Activated CD8-positive, alpha-beta memory T cell treated with anti-CD3 and anti-CD28 coated beads, Interleukin-2, amount 50 U/mL, for 4 hours (primary cell): ENCODE results near the gene GNB1.
A peak's percentile ranks its signal among the peaks of the same experiment; 100 is the strongest.
"Not testable (repeated sequence)": the region's sequence is repeated elsewhere in the genome, so short reads cannot be mapped to it uniquely, and the experiment has no call there.

Source experiments
- DNase-seq: peaks from one replicate; pipeline ENCODE4 v3.0.0-alpha.2; 2020

GNB1 gene

GRCh38 chr1:1890506-1891348 is at the start of gene GNB1:
GNB1 (minus strand) TSS chr1:1891087; CDS start chr1:1825453, 65,634 bp downstream.
- peak; percentile 86 for DNase-seq

DNA sequence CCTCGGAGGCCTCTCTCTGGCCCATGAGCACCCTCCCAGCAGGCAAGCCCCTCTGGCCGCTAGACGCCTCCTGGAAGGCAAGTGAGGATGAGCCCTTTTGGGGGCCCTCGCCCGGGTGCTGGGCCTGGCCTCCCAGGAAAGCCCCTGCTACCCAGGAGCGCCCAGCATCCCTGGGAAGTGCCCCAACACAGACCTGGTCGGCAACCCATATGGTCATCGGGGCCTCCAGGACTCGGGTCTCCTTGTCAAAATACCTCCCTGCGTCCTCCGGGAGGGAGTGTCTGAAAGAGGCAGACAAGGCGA is 49.2 kb upstream of the GNB1 start:
- DNase-seq = no peak

DNA sequence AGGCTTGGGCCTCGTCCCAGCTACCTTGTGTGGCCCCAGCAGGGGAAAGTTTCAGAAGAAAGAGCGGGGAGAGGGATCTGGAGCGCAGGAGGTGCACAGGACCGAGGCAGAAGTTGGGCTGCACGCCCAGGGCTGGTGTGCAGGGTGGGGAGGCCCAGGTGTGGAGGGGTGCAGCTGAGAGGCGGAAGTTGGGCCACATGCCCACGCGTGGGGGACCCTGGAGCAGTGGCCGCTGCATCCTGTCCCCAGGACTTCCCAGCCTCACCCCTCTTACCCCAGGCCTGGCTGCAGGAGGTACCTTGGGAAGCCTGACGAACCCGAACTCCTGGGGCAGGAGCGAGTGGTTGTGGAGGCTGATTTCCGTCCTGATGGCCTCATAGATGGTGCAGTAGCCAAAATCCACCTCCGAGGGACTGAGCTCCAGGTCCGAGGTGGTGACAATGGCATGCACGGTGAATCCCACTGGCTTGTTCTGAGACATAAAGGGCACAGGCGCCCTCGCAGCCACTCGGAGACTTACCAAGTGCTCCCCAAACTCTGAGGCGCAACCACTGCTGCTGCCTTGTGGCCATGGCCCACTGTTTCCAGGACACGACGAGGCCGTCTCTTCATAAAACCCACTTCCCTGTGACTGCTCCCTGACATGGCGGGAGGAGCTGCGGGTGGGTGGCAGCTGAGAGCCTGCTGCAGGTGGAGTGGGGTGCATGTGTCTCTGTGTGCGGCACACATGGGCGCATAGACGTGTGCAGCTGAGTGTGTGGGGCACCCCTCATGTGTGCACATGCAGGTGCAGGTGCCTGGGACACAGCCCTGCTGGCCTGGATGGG is 48.6 kb upstream of the GNB1 start:
- no peak for DNase-seq

GRCh38 chr1:1938613-1939295 is 47.9 kb upstream of the GNB1 start:
- DNase-seq = no peak

GRCh38 chr1:1938276-1938573 is 47.3 kb upstream of the GNB1 start:
- no peak for DNase-seq

DNA sequence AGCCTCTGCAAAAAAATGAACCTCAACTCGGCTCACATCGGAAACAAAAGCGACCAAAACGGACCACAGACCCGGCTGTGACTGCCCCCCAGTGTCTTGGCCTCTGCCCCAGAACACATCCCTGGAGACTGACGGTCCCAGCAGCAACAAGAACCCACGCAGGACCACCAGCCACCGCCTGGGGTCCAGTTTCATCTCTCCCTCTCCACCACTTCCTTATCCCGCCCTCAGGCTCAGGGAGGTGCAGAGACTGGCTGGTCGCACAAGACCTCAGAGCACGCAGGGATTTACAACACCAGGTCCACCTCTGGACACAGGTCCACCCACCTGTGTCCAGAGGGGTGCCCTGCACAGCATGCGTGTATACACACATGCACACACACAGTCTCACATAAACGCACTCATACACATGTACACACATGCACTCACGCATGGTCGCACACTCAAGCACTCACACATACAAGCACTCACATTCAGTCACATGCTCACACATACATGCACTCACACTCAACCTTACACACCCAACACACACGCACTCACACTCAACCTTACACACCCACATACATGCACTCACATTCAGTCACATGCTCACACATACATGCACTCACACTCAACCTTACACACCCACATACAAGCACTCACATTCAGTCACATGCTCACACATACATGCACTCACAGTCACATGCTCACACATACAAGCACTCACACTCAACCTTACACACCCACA is 46.8 kb upstream of the GNB1 start:
- DNase-seq = no peak

GRCh38 chr1:1937061-1937460 is 46.2 kb upstream of the GNB1 start:
- DNase-seq = no peak

GRCh38 chr1:1934848-1935247 is 44.0 kb upstream of the GNB1 start:
- not testable (repeated sequence) for DNase-seq

- DNase-seq = no peak
These were observed 39.0 kb upstream of the GNB1 start for GRCh38 chr1:1929639-1930545.

GRCh38 chr1:1929102-1929638 is 38.3 kb upstream of the GNB1 start:
- no peak for DNase-seq

DNA sequence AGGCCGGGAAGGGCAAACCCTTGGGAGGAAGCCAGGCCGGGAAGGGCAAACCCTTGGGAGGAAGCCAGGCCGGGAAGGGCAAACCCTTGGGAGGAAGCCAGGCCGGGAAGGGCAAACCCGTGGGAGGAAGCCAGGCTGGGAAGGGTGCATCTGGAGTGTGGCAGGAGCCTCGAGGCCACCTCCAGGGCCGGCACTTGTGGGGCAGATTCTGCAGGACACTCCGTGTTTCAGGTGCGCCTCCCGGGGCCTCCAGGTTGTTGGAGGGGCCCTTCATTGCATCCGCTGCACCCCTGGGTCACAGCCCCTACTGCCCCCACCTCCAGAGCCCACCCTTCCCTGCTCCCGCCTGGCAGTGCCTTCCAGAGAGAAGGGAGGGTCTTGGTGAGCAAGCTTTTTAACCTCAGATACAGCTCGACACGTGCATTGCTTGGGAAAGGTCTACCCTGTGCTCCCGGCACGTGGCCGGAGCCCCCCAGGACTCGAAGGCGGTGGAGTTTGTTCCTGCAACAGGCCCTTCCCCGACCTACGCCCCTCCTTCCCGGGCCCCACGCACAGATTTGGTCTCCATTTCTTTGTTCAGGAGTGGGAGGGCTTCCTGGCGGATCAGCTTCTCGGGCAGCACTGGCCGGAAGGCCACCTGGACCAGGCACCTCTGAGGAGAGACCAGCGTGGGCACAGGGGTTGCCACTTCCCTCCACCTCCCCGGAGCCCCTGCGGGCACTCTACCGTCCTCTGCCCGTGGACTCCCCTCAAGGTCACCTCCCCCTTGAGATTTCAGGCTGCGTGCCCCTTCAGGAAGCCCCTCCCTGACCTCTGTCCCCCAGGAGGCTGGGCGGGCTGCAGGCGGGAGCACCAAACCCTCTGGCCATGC is 37.6 kb upstream of the GNB1 start:
- no peak for DNase-seq

GRCh38 chr1:1927751-1928150 is 36.9 kb upstream of the GNB1 start:
- no peak for DNase-seq

DNA sequence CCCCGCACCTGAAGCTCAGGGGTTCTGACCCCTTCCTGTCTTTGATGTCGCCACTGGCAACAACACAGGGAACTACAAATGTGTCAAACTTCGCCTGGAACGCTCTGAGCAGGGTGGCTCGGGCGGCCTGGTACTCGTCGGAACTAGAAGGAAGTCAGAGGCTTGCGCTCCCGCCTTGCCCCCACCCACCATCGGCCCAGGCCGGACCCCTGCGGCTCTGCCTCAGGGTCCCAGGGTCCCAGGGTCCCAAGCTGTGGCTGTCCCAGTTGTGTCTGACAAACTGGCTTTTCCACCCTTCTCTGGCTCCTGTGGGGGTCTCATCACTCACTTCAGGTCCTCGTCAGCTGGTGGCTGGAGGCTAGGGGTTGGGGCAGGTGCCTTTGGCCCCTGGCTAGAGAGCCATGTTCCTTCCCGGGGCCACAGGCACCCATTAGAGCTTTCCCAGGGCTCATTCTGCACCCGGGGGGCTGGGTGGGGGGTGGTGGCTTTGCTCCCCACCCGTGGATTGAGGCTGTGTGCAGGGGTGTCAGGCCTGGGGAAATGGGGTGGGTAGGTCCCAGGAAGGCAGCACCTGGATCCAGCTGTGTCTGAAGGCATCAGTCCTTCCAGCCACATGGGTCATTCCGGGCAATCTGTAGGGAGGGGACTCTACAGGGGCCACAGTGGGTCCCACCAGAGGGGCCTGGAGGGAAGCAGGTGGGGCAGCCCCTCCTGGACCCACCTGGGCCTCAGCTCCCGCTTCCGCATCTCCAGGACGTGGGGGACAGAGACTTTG is 36.2 kb upstream of the GNB1 start:
- DNase-seq = no peak

GRCh38 chr1:1926346-1926811 is 35.5 kb upstream of the GNB1 start:
- no peak for DNase-seq

- DNase-seq = no peak
These were observed 34.8 kb upstream of the GNB1 start for GRCh38 chr1:1925437-1926345.

DNA sequence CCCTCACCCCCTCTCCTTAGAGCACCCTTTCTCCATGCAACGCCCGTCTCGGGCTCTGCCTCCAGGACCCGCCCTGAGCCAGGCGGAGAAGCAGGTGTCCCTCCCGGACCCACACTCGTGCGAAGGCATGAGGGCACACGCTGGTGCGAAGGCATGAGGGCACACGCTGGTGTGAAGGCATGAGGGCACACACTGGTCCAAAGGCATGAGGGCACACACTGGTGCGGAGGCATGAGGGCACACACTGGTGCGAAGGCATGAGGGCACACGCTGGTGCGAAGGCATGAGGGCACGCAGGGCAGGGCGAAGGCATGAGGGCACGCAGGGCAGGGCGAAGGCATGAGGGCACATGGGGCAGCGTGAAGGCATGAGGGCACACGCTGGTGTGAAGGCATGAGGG is 34.0 kb upstream of the GNB1 start:
- DNase-seq = no peak

GRCh38 chr1:1924386-1924785 is 33.5 kb upstream of the GNB1 start:
- DNase-seq = no peak

- DNase-seq = no peak
These were observed 32.3 kb upstream of the GNB1 start for GRCh38 chr1:1922956-1923833.
